Natural killer cell (primary cell): ENCODE data around the gene MYO3A. TPM values are rescaled to one million over a fixed set of nuclear protein-coding genes. Genes with fewer than 3 reads are reported as not detected.

Source experiments
- ATAC-seq, 3 donors: fragments of 150-1000 bp in 2 of 3; fragments of 200-7000 bp in 1 of 3; cut with Tn5 transposase; 1 replicate in 1 of 3; 2 replicates in 2 of 3; pipeline ENCODE4 v1.10.0; 2021; ENCODE audit warnings: mild to moderate bottlenecking in 2 of 3, moderate library complexity in 2 of 3
- DNase-seq, 2 donors: peaks; one replicate each; pipeline versions ENCODE4 v3.0.0 to v3.0.0-alpha.2; 2013 to 2021; ENCODE audit warnings: mixed read lengths in 1 of 2
- H3K27ac ChIP-seq: one replicate; pipeline ENCODE4 v1.5.1; 2013; ENCODE audit warnings: mild to moderate bottlenecking, low read length
- H3K27me3 ChIP-seq: one replicate; pipeline ENCODE4 v1.6.1; 2013; ENCODE audit warnings: low read length; ENCODE audit not compliant: control insufficient read depth, insufficient read depth
- H3K36me3 ChIP-seq: one replicate; pipeline ENCODE4 v1.6.1; 2013; ENCODE audit warnings: low read length; ENCODE audit not compliant: control insufficient read depth, insufficient read depth
- H3K4me1 ChIP-seq: one replicate; pipeline ENCODE4 v1.6.1; 2013; ENCODE audit warnings: low read length; ENCODE audit not compliant: control insufficient read depth, insufficient read depth
- H3K4me3 ChIP-seq: one replicate; pipeline ENCODE4 v1.5.1; 2013; ENCODE audit warnings: low read length
- H3K9me3 ChIP-seq: one replicate; pipeline ENCODE4 v1.6.1; 2013; ENCODE audit warnings: low read length; ENCODE audit not compliant: control insufficient read depth, insufficient read depth
- H3K27ac Mint-ChIP-seq, 2 donors: one replicate each; pipeline ENCODE4 v1.8.0; 2022; ENCODE audit warnings: mild to moderate bottlenecking in 2 of 2, mixed read lengths in 2 of 2, moderate library complexity in 1 of 2
- H3K27me3 Mint-ChIP-seq, 2 donors: one replicate each; pipeline ENCODE4 v1.8.0; 2022; ENCODE audit warnings: low read depth in 2 of 2, mixed read lengths in 2 of 2
- H3K36me3 Mint-ChIP-seq: one replicate; pipeline ENCODE4 v1.8.0; 2022; ENCODE audit warnings: mixed read lengths
- H3K4me1 Mint-ChIP-seq, 2 donors: one replicate each; pipeline ENCODE4 v1.8.0; 2022; ENCODE audit warnings: mixed read lengths in 2 of 2
- H3K4me3 Mint-ChIP-seq: one replicate; pipeline ENCODE4 v1.8.0; 2022; ENCODE audit warnings: mild to moderate bottlenecking, moderate library complexity, mixed read lengths
- H3K9me3 Mint-ChIP-seq, 2 donors: one replicate each; pipeline ENCODE4 v1.8.0; 2022; ENCODE audit warnings: mixed read lengths in 2 of 2
- CTCF ChIP-seq: fragments of 200-600 bp; IDR thresholded peaks from one replicate; pipeline ENCODE4 v1.8.0; 2022; ENCODE audit warnings: antibody characterized with exemption
- WGBS: methylation state at CpG from one replicate; pipeline ENCODE4 v1.1.7; 2013; ENCODE audit warnings: missing lambda C conversion rate; ENCODE audit not compliant: insufficient coverage; 5-methylcytosine and 5-hydroxymethylcytosine counted together
- intact Hi-C: fragments of 100-400 bp; cut with micrococcal nuclease; formaldehyde crosslinking; loops from one replicate; pipeline ENCODE4 v1.14.2; 2022
- total RNA-seq, 4 donors: library from RNA; stranded (reverse); fragments of 120-200 nt in 1 of 4; gene quantifications; one replicate each; pipeline versions ENCODE4 v1.2.3 to v1.2.4, GENCODE V29; 2013 to 2022

Gene MYO3A
- total RNA-seq, 3 donors from 2014 or later (not counting 1 experiment from before 2014, with no cell fraction given) = not detected

- Histone ChIP-seq H3K36me3 (no peaks in the 10 kb centered on the region), H3K4me3 (no peak overlapping the region), H3K27me3 (peaks cover 53% of the 10 kb centered on the region), H3K27ac (no peak overlapping the region), H3K4me1 (peaks cover 14% of the 10 kb centered on the region), H3K9me3 (no peaks in the 10 kb centered on the region)
- no peaks in the 10 kb centered on the region for H3K36me3 Mint-ChIP-seq
- H3K4me1 Mint-ChIP-seq = peaks cover 8 to 17% of the 10 kb centered on the region in 2 donors
- peak overlapping the region; percentile 29 for H3K4me3 Mint-ChIP-seq
- no peak for DNase-seq
- peaks cover 54 to 61% of the 10 kb centered on the region in 2 donors for H3K27me3 Mint-ChIP-seq
- WGBS = 5% methylated on average over 34 of the region's 34 CpGs
- no peak for ATAC-seq
- H3K9me3 Mint-ChIP-seq = no peaks in the 10 kb centered on the region
- H3K27ac Mint-ChIP-seq = no peak overlapping the region
- no peak for TF ChIP-seq CTCF
- intact Hi-C loops = no loop called here
These were observed 280.7 kb downstream of the MYO3A start for GRCh38 chr10:26214551-26215395.

GRCh38 chr10:26215396-26215934 is 281.4 kb downstream of the MYO3A start:
- peaks cover 14% of the 10 kb centered on the region for H3K4me1 ChIP-seq
- Mint-ChIP-seq H3K27ac (no peak overlapping the region), H3K4me3 (peak overlapping the region; percentile 53), H3K27me3 (peaks cover 61 to 66% of the 10 kb centered on the region in 2 donors), H3K9me3 (no peaks in the 10 kb centered on the region), H3K4me1 (peaks cover 8 to 17% of the 10 kb centered on the region in 2 donors), H3K36me3 (no peaks in the 10 kb centered on the region)
- H3K36me3 ChIP-seq = no peaks in the 10 kb centered on the region
- no peaks in the 10 kb centered on the region for H3K9me3 ChIP-seq
- no peak for TF ChIP-seq CTCF
- no peak overlapping the region for H3K27ac ChIP-seq
- DNase-seq (no peak), ATAC-seq (no peak)
- H3K4me3 ChIP-seq = no peak overlapping the region
- 3% methylated on average over 31 of the region's 31 CpGs for WGBS
- peaks cover 52% of the 10 kb centered on the region for H3K27me3 ChIP-seq
- intact Hi-C loops = no loop called here

GRCh38 chr10:26215935-26216584 is 282.0 kb downstream of the MYO3A start:
- 1% methylated on average over 57 of the region's 57 CpGs for WGBS
- Mint-ChIP-seq H3K4me1 (peaks cover 8 to 17% of the 10 kb centered on the region in 2 donors), H3K4me3 (peak overlapping the region; percentile 52), H3K27ac (no peak overlapping the region), H3K9me3 (no peaks in the 10 kb centered on the region), H3K36me3 (no peaks in the 10 kb centered on the region), H3K27me3 (peaks cover 67 to 68% of the 10 kb centered on the region in 2 donors)
- intact Hi-C loops = no loop called here
- Histone ChIP-seq H3K36me3 (no peaks in the 10 kb centered on the region), H3K9me3 (no peaks in the 10 kb centered on the region), H3K27me3 (peaks cover 48% of the 10 kb centered on the region), H3K4me1 (peaks cover 14% of the 10 kb centered on the region), H3K4me3 (no peak overlapping the region), H3K27ac (no peak overlapping the region)
- TF ChIP-seq CTCF = no peak
- ATAC-seq = no peak
- peak in 1 of 2 donors; percentile 6 for DNase-seq
